ENCODE measurements around the gene DSCAM.

Gene DSCAM

GRCh38 chr21:40371329-40371728 lies 475.6 kb downstream of the DSCAM start:
- Histone ChIP-seq H3K4me3 (ENCODE audit: control insufficient read depth in 1 of 7, extremely low read depth in 1 of 7, insufficient read depth in 4 of 7, low read depth in 2 of 7, low read length in 6 of 7) (no peak overlapping the region), H3K36me3 (ENCODE audit: control insufficient read depth in 4 of 4, insufficient read depth in 4 of 4, low read length in 3 of 4) (no peaks in the 10 kb centered on the region), H3K9me3 (ENCODE audit: control extremely low read depth in 1 of 5, control insufficient read depth in 4 of 5, insufficient read depth in 2 of 5, low read depth in 1 of 5, low read length in 4 of 5) (no peaks in the 10 kb centered on the region), H3K27me3 (replicated peaks in 2 of 5; ENCODE audit: control insufficient read depth in 4 of 5, insufficient read depth in 5 of 5, low read length in 4 of 5) (no peaks in the 10 kb centered on the region), H3K4me1 (ENCODE audit: control extremely low read depth in 1 of 4, control insufficient read depth in 4 of 4, insufficient read depth in 4 of 4, low read length in 3 of 4) (no peaks in the 10 kb centered on the region), H3K27ac (ENCODE audit: insufficient read depth in 1 of 2, low read depth in 1 of 2, low read length in 2 of 2, poor library complexity in 1 of 2, severe bottlenecking in 2 of 2) (no peak overlapping the region)
- 88% methylated on average over 4 of the region's 4 CpGs for WGBS (ENCODE audit: insufficient coverage)
- ChIA-PET POLR2A (no interaction called here), CTCF (no interaction called here)
- no peak for DNase-seq

DNA sequence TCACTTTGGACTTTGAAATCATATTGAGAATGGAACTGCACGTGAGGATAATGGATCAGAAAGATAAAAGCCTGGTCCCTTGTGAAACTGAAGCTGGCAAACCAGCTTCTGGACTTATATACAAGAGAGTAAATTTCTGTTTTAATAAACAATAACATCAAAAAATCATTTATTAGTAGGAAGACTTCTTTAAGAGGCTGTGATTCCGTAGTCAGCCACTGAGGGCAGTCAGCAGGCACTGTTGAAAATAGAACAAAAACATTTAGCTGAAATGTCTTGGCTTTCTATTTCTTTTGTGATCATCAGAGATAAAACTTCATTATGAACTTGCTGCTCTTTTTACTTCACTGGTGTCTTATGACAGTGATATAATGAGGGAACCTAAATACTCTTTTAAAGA lies 490.3 kb downstream of the DSCAM start:
- Histone ChIP-seq H3K36me3 (ENCODE audit: control insufficient read depth in 4 of 4, insufficient read depth in 4 of 4, low read length in 3 of 4) (no peaks in the 10 kb centered on the region), H3K4me1 (ENCODE audit: control extremely low read depth in 1 of 4, control insufficient read depth in 4 of 4, insufficient read depth in 4 of 4, low read length in 3 of 4) (no peaks in the 10 kb centered on the region), H3K4me3 (ENCODE audit: control insufficient read depth in 1 of 7, extremely low read depth in 1 of 7, insufficient read depth in 4 of 7, low read depth in 2 of 7, low read length in 6 of 7) (no peak overlapping the region), H3K27me3 (replicated peaks in 2 of 5; ENCODE audit: control insufficient read depth in 4 of 5, insufficient read depth in 5 of 5, low read length in 4 of 5) (no peaks in the 10 kb centered on the region), H3K9me3 (ENCODE audit: control extremely low read depth in 1 of 5, control insufficient read depth in 4 of 5, insufficient read depth in 2 of 5, low read depth in 1 of 5, low read length in 4 of 5) (no peaks in the 10 kb centered on the region), H3K27ac (ENCODE audit: insufficient read depth in 1 of 2, low read depth in 1 of 2, low read length in 2 of 2, poor library complexity in 1 of 2, severe bottlenecking in 2 of 2) (no peak overlapping the region)
- ChIA-PET POLR2A (no interaction called here), CTCF (no interaction called here)
- 100% methylated on average over 1 of the region's 2 CpGs for WGBS (ENCODE audit: insufficient coverage)
- DNase-seq: no peak

DNA sequence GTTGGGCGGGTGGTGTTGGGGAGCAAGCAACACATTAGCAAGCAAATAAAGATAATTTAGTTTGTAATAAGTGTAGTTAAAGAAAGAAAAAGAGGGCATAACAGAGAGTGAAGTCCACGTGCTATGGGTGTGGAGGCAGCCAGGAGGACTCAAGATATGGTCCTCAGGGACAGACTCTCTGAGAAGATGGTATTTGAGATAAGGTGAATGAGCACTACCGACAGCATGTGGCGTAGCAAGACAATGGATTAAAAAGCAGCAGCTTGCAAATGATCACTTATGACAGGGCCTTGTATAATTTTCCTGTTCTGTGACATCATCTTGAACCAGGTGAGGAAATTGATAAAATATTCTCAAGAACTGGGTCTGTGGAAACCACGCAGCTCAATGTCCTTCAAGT lies 491.9 kb downstream of the DSCAM start:
- CTCF ChIA-PET: no interaction called here

DNA sequence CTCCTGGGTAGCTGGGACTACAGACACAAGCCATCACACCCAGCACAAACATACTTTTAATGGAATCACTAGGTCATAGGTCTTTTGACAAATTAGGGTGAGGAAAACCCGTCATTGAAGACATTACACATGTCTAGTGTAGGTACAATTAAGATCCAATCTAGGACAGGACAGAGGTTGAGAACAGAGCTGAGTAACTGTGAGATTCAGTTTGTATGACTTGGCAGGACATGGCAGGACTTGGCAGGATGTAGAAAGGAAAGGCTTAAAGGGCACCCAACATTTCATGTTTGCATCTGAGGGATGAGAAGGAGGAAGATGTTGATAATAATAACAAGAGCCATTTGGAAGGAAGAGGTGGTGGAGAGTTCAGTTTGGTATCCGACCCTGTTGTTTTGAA lies 496.0 kb downstream of the DSCAM start:
- H3K9me3 ChIP-seq (ENCODE audit: control extremely low read depth in 1 of 5, control insufficient read depth in 4 of 5, insufficient read depth in 2 of 5, low read depth in 1 of 5, low read length in 4 of 5): no peaks in the 10 kb centered on the region
- no peak overlapping the region for H3K4me3 ChIP-seq (ENCODE audit: control insufficient read depth in 1 of 7, extremely low read depth in 1 of 7, insufficient read depth in 4 of 7, low read depth in 2 of 7, low read length in 6 of 7)
- DNase-seq: no peak
- H3K27ac ChIP-seq (ENCODE audit: insufficient read depth in 1 of 2, low read depth in 1 of 2, low read length in 2 of 2, poor library complexity in 1 of 2, severe bottlenecking in 2 of 2): no peak overlapping the region
- H3K4me1 ChIP-seq (ENCODE audit: control extremely low read depth in 1 of 4, control insufficient read depth in 4 of 4, insufficient read depth in 4 of 4, low read length in 3 of 4): no peaks in the 10 kb centered on the region
- H3K36me3 ChIP-seq (ENCODE audit: control insufficient read depth in 4 of 4, insufficient read depth in 4 of 4, low read length in 3 of 4): no peaks in the 10 kb centered on the region
- no peaks in the 10 kb centered on the region for H3K27me3 ChIP-seq (replicated peaks in 2 of 5; ENCODE audit: control insufficient read depth in 4 of 5, insufficient read depth in 5 of 5, low read length in 4 of 5)
- POLR2A ChIA-PET: no interaction called here
- WGBS (ENCODE audit: insufficient coverage): 68% methylated on average over 2 of the region's 2 CpGs
- CTCF ChIA-PET: no interaction called here

More for the DNA sequence above, 491.9 kb downstream of the DSCAM start:
- 79% methylated on average over 3 of the region's 5 CpGs for WGBS (ENCODE audit: insufficient coverage)
- Histone ChIP-seq H3K36me3 (ENCODE audit: control insufficient read depth in 4 of 4, insufficient read depth in 4 of 4, low read length in 3 of 4) (no peaks in the 10 kb centered on the region), H3K4me1 (ENCODE audit: control extremely low read depth in 1 of 4, control insufficient read depth in 4 of 4, insufficient read depth in 4 of 4, low read length in 3 of 4) (no peaks in the 10 kb centered on the region), H3K9me3 (ENCODE audit: control extremely low read depth in 1 of 5, control insufficient read depth in 4 of 5, insufficient read depth in 2 of 5, low read depth in 1 of 5, low read length in 4 of 5) (no peaks in the 10 kb centered on the region), H3K27ac (ENCODE audit: insufficient read depth in 1 of 2, low read depth in 1 of 2, low read length in 2 of 2, poor library complexity in 1 of 2, severe bottlenecking in 2 of 2) (no peak overlapping the region), H3K4me3 (ENCODE audit: control insufficient read depth in 1 of 7, extremely low read depth in 1 of 7, insufficient read depth in 4 of 7, low read depth in 2 of 7, low read length in 6 of 7) (no peak overlapping the region), H3K27me3 (replicated peaks in 2 of 5; ENCODE audit: control insufficient read depth in 4 of 5, insufficient read depth in 5 of 5, low read length in 4 of 5) (no peaks in the 10 kb centered on the region)
- POLR2A ChIA-PET: no interaction called here
- no peak for DNase-seq

DNA sequence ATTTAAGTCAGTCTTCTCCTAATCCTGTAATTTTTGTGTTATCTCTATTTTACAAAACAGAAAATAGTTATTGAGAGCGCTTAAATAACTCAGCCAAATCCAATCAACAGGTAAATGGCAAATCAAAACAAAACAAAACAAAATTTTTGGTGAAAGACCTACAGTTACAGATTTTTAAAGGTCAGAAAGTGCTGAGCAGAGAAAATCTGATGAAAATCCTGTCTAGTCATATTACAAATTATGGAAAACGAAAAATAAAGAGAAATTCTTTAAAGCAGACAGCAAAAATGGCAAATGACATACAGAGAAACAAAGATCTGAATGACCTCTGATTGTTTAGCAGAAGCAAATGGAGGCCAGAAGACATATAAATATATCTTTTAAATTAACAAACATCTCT lies 497.4 kb downstream of the DSCAM start:
- WGBS (ENCODE audit: insufficient coverage): 100% methylated on average over 1 of the region's 2 CpGs
- POLR2A ChIA-PET: no interaction called here
- CTCF ChIA-PET: no interaction called here

DNA sequence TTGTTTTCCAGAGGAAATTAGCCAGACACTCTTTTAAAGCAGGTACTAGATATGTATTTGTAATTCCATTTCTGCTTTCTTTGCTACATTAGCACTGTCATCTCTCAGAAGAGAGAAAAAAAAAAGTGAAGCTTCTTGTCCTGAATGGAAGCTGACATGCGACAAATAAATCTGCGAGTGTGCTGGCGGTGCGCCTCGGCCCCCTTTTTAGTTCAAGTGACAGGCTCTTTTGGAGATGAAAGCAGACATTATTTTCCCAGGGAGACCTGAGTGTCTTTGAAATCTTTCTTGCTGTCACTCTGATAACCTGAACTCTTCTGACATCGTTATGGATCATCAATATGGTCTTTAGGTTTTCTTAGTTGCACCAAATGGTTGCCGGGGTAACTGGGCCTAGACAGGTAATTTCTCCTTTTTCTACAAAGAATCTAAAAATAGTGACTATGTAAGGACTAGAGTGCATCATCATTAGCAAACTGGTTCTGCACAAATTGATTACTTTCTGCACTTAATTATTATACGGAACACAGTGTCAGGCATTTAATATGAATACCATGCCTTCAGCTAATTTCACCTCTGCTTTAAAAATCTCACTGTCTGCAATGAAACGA lies 501.1 kb downstream of the DSCAM start:
- Histone ChIP-seq H3K4me3 (ENCODE audit: control insufficient read depth in 1 of 7, extremely low read depth in 1 of 7, insufficient read depth in 4 of 7, low read depth in 2 of 7, low read length in 6 of 7) (no peak overlapping the region), H3K4me1 (ENCODE audit: control extremely low read depth in 1 of 4, control insufficient read depth in 4 of 4, insufficient read depth in 4 of 4, low read length in 3 of 4) (no peaks in the 10 kb centered on the region), H3K36me3 (ENCODE audit: control insufficient read depth in 4 of 4, insufficient read depth in 4 of 4, low read length in 3 of 4) (no peaks in the 10 kb centered on the region), H3K27ac (ENCODE audit: insufficient read depth in 1 of 2, low read depth in 1 of 2, low read length in 2 of 2, poor library complexity in 1 of 2, severe bottlenecking in 2 of 2) (no peak overlapping the region), H3K9me3 (ENCODE audit: control extremely low read depth in 1 of 5, control insufficient read depth in 4 of 5, insufficient read depth in 2 of 5, low read depth in 1 of 5, low read length in 4 of 5) (no peaks in the 10 kb centered on the region), H3K27me3 (replicated peaks in 2 of 5; ENCODE audit: control insufficient read depth in 4 of 5, insufficient read depth in 5 of 5, low read length in 4 of 5) (peaks cover 0 to 3% (median 0%) of the 10 kb centered on the region in 5 experiments)
- 92% methylated on average over 6 of the region's 9 CpGs for whole genome bisulfite sequencing (ENCODE audit: insufficient coverage)
- CTCF ChIA-PET: no interaction called here
- DNase-seq: no peak
- POLR2A ChIA-PET: no interaction called here

More for the DNA sequence above, 497.4 kb downstream of the DSCAM start:
- DNase-seq: no peak
- Histone ChIP-seq H3K36me3 (ENCODE audit: control insufficient read depth in 4 of 4, insufficient read depth in 4 of 4, low read length in 3 of 4) (no peaks in the 10 kb centered on the region), H3K27ac (ENCODE audit: insufficient read depth in 1 of 2, low read depth in 1 of 2, low read length in 2 of 2, poor library complexity in 1 of 2, severe bottlenecking in 2 of 2) (no peak overlapping the region), H3K9me3 (ENCODE audit: control extremely low read depth in 1 of 5, control insufficient read depth in 4 of 5, insufficient read depth in 2 of 5, low read depth in 1 of 5, low read length in 4 of 5) (no peaks in the 10 kb centered on the region), H3K4me3 (ENCODE audit: control insufficient read depth in 1 of 7, extremely low read depth in 1 of 7, insufficient read depth in 4 of 7, low read depth in 2 of 7, low read length in 6 of 7) (no peak overlapping the region), H3K4me1 (ENCODE audit: control extremely low read depth in 1 of 4, control insufficient read depth in 4 of 4, insufficient read depth in 4 of 4, low read length in 3 of 4) (no peaks in the 10 kb centered on the region), H3K27me3 (replicated peaks in 2 of 5; ENCODE audit: control insufficient read depth in 4 of 5, insufficient read depth in 5 of 5, low read length in 4 of 5) (no peaks in the 10 kb centered on the region)

- H3K9me3 ChIP-seq (ENCODE audit: control extremely low read depth in 1 of 5, control insufficient read depth in 4 of 5, insufficient read depth in 2 of 5, low read depth in 1 of 5, low read length in 4 of 5): no peaks in the 10 kb centered on the region
- CTCF ChIA-PET: no interaction called here
- H3K36me3 ChIP-seq (ENCODE audit: control insufficient read depth in 4 of 4, insufficient read depth in 4 of 4, low read length in 3 of 4): no peaks in the 10 kb centered on the region
- H3K4me3 ChIP-seq (ENCODE audit: control insufficient read depth in 1 of 7, extremely low read depth in 1 of 7, insufficient read depth in 4 of 7, low read depth in 2 of 7, low read length in 6 of 7): no peak overlapping the region
- DNase-seq: no peak
- POLR2A ChIA-PET: no interaction called here
- H3K27ac ChIP-seq (ENCODE audit: insufficient read depth in 1 of 2, low read depth in 1 of 2, low read length in 2 of 2, poor library complexity in 1 of 2, severe bottlenecking in 2 of 2): no peak overlapping the region
- peaks cover 0 to 5% (median 0%) of the 10 kb centered on the region in 5 experiments for H3K27me3 ChIP-seq (replicated peaks in 2 of 5; ENCODE audit: control insufficient read depth in 4 of 5, insufficient read depth in 5 of 5, low read length in 4 of 5)
- H3K4me1 ChIP-seq (ENCODE audit: control extremely low read depth in 1 of 4, control insufficient read depth in 4 of 4, insufficient read depth in 4 of 4, low read length in 3 of 4): no peaks in the 10 kb centered on the region
Observed at GRCh38 chr21:40340357-40340756, 506.6 kb downstream of the DSCAM start.

All from common myeloid progenitor, CD34-positive (primary cell).